HL-60 (cell line): Measurements from ENCODE around the gene HSPA1A.

Experiments used
- CTCF ChIP-seq: IDR thresholded peaks from one replicate; pipeline ENCODE4 v1.5.1; 2011; ENCODE audit warnings: low read length, control low read depth, inconsistent platforms; ENCODE audit not compliant: insufficient read depth
- GABPA ChIP-seq: IDR thresholded peaks from 2 replicates; pipeline ENCODE4 v1.6.1; 2012; ENCODE audit warnings: low read depth
- REST ChIP-seq: IDR thresholded peaks from 2 replicates; pipeline ENCODE4 v1.6.1; 2012; ENCODE audit warnings: low read depth; ENCODE audit not compliant: insufficient replicate concordance

GRCh38 chr6:31796993-31797385 is 18.4 kb upstream of the HSPA1A start:
- no peak for TF ChIP-seq CTCF
- no peak for TF ChIP-seq REST
- no peak for TF ChIP-seq GABPA
